Activated naive CD4-positive, alpha-beta T cell (primary cell): ENCODE results near the gene C2orf81.

ENCODE experiments used
- DNase-seq, 4 experiments: peaks; one replicate each; lab custom pipeline; 2025; lab: John Stamatoyannopoulos, UW

The C2orf81 gene

DNA sequence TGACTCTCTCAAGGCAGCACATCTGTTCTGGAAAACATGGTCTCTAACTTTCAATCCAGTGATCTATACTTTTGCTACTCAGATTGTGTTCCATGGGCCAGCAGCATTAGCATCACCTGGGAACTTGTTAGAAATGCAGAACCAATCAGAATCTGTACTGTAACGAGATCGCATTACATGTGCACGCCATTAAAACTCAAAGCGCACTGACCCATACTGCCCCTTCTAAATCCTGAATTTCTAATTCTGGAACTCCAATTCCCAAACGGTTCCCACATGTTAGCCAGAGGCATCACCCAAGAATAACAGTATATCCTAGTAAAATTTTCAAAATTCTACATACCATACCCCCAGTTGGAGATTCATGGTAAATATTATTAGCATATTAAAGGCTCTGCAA, 30.8 kb downstream of the C2orf81 start:
- DNase-seq, result no peak

DNA sequence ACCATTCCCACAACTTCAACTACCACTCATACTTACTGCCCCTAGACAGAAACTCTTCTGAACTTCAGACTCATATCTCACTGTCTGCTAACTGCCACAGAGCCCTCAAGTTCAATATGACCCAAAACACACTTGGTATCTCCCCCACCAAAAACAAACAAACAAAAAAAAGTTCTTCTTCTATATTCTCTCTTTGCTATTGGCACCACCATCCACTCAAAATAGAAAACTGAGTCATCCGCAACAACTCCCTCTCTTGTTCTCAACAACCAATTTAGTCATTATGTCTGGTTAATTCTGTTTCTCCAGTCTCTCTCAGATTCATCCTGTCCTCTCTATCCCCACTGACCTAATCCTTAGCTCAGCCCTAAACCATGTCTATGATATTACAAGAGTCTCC, 34.1 kb downstream of the C2orf81 start:
- DNase-seq, result no peak

DNA sequence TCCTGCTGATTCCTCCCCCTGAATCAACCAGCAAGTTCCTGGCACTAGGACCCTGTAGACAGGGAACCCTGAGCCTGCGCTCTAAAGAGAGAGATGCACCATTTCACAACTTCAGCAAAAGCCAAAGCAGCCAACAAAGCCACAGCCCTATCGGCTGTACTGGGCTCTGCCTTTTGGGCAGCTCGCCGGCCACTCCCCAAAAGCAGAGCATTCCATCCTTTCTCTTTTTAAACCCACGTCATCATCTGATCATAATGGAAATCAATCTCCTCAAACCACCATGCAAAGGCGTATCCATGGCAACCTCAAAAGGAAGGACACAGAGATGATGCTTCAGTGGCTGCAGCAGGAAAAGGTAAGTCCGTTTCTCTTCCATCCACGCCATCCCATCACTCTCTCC, 36.0 kb downstream of the C2orf81 start:
- DNase-seq, result no peak

DNA sequence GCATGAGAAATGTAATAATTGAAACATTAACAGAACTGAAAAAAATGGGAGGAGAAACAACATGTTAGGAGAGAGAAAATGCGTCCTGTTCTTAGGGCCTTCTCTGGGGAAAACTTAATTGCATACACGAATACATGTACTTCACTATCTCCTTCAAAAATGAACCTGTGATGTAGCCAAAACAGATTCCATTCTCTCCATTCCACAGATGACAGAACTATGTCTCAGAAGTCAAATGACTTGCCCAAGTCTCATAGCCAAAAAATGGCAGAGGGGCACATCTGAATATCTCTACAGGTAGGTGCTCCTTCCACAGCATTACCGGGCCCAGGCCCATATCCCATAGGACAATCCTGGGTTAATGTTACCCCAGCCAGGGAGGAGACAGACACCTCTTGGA, 37.4 kb downstream of the C2orf81 start:
- no peak for DNase-seq

DNA sequence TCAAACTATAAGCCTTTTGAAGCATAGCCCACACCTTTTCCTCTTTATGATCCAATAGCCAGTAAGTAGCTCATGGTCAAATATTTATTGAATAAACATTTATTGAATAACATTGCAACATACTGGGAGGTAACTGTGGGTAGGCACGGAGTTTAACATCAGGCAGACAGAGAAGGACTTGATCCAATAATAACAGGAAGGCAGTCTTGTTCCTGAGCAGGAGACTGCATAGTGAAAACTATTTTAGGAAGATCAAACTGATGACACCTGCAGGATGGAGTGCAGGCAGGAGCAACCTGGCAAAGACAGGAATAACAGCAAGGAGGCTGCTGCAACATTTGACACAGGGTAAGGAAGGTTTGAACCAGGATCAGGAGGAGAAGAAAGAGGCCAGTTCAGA, 38.2 kb downstream of the C2orf81 start:
- DNase-seq, result no peak

DNA sequence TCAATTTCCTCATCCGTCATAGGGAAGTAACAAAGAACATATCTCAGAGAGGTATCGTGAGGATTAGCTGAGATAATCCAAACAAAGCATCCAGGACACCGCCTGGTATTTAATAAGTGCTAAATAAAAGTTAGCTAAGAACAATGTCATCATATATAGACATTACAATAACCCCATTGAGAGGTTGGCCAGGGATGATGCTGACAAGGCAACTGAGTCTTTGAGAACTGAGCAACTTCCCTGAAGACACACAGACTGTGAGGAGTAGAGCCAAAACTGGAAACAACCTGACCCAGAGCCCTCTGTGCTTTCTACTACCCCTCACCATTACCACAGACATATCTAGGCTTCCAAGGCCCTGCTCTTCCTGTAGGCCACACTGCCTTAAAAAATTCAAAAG, 39.7 kb downstream of the C2orf81 start:
- DNase-seq, result no peak

DNA sequence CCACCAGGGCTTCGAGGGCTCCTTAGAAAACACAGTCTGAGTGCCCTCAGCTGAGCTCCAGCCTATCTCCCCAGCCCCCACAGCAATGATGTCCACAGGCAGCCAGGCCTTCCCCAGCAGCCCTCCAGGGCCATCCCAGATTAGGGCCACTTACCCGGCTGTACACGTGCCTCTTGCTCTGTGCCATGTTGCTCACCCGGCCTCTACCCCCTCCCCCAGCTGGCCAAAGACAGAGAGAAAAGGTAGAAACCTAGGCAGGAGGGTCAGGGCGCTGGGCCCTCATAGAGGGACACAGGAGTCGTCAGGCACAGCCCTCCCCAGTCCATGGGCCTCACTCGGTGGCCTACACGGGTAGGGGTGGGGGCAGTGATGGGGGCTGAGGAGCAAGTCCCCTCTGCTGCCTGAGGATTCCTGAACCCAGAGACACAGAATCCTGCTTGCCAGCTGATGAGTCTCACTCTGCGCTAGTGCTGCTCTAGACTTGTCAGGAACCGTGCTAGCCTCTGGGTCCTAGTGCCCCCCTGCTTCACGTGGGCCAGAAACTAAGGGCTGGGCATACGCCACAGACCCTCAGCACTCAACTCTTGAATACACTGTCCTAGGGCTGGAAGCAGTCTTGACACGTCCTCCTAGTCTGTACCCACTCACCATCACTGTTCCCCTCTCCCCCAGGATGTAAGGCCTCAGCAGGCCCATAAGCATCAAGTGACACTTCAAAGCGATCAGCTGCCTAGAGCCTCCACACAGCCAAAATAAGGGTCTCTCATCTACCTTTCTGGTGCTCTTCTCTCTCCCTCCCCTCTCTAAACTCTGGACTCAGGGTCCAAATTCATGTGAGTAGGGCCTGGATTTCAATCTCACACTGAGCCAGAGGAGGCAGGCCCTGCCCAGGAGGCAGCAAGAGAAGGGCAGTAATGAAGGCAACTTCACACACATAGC, 41.3 kb downstream of the C2orf81 start, which contains the start of gene DCTN1:
TSS of gene DCTN1 (minus strand) at position 461 of the 939 bp plus-strand sequence. CDS start at position 187, 274 bp downstream.
- DNase-seq, result no peak

DNA sequence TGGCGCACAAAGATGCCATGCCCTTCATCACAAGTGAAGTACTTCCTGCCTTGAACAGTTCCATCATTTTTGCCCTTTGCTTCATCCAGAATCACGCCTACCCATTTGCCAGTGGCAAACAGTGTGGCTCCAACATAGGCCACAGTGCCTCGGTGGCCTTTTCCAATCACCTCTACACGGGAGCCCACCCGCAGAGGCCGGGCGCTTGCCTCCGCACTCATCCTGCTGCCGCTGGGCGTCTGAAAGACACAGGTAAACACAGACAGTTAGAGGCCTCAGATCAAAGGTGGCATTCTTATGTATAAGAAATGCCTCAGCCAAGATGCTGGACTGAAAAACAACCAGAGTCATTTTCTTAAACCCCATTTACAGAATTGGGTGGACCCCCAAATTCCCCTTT, 43.4 kb downstream of the C2orf81 start:
- no peak for DNase-seq

DNA sequence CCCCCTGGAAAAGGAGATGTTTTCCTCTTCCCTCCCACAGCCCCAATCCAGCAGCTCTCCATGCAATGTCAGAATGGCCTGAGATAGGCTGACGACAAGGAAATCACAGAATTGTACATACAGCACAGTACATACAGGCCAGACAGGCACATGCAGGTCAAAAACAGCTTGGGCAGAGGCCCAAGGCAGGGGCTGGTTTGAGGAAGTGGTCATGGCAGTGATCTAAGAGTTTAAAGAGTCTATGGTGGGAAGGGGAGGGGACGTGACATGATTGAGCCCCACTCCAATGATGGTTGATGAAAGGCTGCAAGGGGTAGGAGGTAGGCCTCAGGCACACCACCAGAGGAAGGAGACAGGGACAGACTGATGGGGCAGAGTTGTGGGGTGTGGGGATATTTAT, 45.6 kb downstream of the C2orf81 start:
- DNase-seq, result no peak

DNA sequence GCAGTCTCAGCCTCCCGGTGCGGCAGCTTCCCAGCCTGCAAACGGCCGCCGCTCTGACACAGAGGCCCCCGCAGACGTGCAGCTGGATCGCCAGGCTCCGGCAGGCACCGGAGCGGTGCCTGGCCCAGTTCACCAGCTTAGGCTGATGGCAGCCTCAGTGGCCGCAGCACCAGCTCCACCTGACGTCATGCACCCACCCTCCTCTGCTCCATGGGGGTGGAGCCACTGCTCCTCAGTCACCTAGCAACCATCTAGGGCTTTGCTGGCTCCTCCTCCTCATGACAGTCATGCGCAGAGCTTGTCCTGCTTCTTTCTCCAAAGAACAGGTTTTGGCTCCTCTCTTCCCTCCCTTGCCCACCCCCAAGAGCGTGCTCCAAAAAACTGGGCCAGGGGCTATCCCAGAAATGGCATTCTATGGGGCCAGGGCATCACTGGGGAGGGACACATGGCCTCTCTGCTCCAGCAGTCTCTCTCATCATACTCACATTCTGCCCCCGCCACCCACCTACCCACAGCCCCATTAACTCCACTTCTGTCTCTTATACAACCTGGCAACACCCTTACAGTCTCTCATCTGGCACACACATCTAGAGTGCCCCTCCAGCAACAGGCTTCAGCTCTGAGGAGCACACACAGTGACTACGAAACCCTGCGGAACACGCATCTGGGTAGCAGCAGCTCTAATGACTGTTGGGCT, 46.8 kb downstream of the C2orf81 start:
- DNase-seq, result no peak

DNA sequence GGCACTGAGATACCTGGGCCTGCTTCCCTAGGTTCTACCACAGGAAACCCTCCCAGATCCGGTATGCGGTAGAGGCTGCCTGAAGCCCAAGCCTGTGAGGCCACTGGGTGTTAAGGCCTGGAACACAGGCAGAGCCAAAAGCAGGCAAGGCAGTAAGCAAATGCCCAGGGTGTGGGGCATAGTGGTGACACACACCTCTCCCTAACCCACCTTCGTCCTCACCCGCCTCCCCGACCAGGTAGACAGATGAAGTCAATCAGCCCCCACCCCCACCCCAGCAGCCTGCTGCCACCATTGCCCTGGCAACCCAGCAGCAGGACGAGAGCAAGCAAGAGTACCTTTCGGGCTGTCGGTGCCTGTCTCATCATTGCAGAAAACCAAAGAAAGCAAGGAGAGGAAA, 47.4 kb downstream of the C2orf81 start:
- no peak for DNase-seq

DNA sequence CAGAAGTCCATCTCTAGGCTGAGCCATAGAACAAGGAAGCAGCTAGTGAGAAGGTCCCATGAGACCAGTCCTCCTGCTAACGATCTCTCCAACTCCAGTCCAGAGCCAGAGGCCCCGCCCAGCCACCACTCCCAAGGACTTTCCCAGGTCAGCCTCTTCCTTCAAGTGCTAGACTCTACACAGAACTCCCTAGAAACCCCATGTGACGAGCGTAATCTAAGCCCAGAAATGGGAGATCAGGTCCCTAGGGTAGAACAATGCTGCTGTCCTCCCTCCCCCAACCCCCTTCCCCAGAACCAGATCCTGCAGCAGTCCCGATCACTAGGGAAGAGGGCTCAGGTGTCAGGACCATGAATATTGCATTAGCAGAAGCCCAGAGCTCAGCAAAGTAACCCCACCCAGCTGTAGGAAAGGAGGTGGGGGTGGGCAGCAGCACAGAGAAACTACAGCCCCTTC, 48.2 kb downstream of the C2orf81 start:
- no peak for DNase-seq

DNA sequence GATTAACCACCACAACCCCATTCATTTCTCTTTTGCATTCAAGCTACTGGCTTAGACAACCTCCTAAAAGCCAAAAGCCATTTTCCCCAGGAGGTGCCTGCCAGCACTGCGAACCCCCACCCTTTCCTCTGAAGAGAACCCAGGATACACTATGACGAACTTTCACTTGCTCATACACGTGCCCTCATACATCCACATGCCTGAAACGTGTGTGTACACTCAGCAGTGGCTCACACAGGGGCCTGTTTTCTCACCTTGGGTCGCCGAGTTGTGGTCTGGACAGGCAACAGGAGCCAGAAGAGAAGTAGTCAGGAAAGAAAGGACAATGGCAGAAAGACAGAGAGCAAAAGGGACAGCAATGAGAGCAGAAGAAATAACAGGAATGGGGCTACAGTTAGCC, 48.7 kb downstream of the C2orf81 start:
- no peak for DNase-seq

DNA sequence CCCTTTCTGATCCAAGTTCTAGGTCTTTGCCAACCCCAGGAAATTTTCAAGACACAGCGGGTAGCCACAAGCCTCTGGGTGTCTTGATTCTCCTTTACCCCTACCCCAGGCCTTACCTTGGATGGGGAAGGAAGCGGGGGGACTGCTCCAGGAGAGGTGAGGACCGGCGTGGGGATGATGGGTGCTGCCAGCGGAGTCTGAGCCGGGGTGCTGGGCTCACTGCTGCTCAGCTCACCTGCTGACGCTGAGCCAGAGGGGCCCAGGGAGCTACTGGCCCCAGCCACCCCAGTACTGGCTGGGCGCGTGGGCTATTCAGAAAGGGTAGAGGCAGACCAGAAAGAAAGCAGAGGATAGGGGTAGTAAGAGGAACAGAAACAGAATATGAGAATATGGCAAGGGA, 50.0 kb downstream of the C2orf81 start:
- no peak for DNase-seq

DNA sequence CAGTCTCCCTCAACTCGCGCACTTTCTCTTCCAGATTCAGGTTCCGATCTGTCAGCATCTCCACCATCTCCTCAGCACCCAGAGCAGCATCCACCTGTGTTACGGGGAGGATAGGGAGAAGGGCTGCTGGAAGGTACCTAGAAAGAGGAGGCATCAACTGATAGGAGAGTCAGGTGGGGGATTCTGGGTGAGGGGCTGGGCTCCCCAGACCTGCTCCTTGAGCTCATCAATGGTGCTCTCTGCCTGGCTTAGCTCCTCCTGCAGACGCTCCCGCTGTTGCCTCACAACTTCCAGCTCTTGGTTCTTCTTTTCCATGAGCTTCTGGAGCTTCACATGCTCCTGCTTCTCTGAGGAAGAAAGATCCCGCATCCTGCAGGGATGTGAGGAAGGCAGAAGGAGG, 51.4 kb downstream of the C2orf81 start:
- no peak for DNase-seq

DNA sequence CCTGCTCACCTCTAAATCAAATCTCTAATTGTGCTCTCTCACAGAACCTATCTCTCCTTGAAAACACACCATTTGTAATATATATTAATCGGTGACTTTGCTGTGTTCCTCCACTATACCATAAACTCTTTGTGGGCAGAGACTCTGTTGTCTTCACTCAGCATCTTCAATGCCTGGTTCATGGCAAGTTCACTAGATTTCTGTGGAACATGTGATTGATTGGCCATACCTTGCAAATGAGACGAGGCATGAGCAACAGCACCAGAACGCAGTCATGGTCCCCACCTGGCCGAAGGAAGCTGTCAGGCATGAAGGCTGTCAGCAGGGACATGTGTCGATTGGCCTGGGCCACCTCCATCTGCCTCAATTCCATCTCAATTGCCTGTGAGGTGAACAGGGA, 52.9 kb downstream of the C2orf81 start:
- no peak for DNase-seq

DNA sequence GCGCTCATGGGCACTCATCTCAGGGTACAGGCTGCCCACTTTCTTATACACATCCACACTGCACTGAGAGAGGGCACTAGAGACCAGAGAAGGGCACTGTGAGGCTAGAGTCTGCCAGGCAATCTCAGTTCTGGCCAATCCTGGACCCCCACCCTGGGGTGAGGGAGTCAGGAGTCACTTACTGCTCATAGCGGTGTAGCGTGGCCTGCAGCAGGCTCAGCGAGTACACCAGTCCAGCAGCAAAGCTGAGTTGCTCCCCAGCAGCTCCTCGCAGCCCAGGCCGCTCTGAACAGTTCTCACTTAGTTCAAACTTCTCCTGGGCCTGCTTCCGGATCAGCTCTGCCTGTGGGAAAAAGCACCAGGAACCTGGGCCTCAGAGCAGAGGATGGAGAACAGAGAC, 53.6 kb downstream of the C2orf81 start:
- DNase-seq, result no peak

DNA sequence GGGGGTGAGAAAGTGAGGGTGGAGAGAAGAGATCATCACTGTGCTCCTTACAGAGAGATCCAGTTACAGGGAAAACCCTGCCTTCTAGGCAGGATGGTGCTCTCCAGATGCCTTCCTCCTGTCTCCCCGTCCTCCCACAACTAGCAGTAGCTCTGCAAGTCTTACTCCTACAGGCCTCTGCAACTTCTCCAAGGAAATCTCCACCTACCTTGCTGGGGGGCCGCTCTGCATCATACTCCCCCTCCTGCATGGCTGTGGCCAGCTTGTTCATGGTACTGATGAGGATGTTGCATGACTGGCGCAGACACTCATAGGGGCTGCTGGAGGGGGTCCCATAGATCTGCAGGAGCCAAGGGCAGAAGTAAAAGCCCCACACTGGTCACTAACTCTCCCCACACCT, 55.4 kb downstream of the C2orf81 start:
- no peak for DNase-seq

DNA sequence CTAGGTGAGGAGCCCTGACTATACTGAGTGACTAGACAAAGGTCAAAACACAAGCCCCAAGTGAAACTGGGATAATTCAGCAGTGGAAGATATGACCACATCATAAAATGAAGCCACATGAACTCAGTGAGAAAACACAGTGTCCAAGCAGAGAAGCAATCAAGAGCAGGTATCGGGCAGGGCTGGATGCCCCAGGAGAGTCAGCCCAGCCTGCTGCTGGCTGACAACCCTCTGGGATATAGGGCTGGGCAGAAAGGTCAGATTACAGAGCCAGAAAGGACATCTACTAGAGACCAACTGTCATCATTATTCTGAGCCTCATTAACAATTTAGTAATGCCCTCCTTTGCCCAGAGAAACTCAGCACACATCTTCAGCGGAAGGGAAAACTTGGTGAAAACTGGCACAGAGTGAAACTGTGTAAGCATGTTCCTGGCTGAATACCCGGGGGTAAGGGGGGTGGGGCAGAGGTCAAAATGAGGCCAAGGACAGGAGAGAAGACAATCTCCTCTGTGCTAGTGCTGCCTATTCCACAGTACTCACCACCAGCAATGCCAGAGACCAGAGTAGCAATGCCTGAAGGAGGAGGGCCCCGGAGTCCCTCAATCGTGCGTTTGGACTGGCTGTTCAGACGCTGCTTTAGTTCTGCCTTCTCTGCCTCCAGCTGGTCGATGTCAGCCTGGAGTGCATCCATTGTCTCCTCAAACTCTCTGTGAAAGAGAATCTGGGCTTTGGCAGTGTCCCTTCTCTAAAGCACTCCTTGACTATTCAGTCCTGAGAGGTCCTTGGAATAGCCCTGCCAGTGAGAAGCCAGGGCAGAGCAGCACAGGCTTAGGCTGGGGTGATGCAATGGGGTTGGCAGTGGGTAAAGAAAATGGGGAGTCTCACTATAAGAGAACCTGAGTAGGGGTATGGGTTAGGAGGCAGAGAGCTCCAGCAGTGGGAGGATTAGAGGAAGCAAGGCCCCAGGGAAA, 56.6 kb downstream of the C2orf81 start:
- DNase-seq, result no peak
